LNCAP (cell line): ENCODE data around the gene CHRNE.

ENCODE experiments used
- TF ChIP-seq, protein P1 (sequence below): fragments of 450-650 bp; IDR thresholded peaks from 2 replicates; pipeline ENCODE4 v1.5.1; 2017; ENCODE audit warnings: mild to moderate bottlenecking

Gene CHRNE

GRCh38 chr17:4852567-4853207, 50.2 kb downstream of the CHRNE start:
- TF ChIP-seq, protein P1, sequence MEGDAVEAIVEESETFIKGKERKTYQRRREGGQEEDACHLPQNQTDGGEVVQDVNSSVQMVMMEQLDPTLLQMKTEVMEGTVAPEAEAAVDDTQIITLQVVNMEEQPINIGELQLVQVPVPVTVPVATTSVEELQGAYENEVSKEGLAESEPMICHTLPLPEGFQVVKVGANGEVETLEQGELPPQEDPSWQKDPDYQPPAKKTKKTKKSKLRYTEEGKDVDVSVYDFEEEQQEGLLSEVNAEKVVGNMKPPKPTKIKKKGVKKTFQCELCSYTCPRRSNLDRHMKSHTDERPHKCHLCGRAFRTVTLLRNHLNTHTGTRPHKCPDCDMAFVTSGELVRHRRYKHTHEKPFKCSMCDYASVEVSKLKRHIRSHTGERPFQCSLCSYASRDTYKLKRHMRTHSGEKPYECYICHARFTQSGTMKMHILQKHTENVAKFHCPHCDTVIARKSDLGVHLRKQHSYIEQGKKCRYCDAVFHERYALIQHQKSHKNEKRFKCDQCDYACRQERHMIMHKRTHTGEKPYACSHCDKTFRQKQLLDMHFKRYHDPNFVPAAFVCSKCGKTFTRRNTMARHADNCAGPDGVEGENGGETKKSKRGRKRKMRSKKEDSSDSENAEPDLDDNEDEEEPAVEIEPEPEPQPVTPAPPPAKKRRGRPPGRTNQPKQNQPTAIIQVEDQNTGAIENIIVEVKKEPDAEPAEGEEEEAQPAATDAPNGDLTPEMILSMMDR, result no peak

DNA sequence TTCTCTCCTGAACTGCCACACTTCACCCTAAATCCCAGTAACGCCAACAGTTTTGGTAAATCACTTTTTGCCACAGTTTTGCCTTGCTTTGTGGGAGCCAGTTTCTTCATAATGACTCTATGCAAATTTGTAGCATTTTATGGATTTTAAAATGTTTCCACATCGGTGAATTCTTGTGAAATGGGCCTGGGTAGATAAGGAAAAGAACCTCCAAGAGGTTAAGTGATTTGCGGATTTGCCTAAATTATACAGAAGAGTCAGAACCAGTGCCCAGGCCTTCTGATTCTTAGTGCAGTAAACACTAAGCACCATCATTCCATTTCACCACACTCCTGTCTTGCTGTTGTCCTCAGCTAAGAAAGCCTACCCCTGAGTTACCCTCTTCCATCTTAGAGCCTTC, 51.8 kb downstream of the CHRNE start:
- TF ChIP-seq, protein P1, result no peak

DNA sequence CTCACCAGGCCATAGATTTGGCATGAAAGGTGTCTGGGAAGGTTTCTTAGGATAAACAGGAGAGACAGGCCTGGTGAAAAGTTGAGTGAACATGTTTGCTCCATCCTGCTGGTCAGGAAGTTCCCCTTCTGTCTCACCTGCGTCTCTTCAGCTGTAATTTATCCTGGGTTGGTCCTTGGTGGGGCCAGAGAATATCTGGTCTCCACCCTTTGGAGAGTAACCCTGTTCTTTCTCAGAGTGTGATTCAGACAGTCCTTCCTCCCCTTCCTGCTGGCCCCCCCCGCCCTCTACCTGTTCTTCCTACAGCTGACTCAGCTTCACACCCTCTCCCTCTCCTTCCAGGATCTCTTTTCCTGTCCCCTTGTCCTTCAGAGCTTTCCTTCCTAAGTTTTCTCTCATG, 52.7 kb downstream of the CHRNE start:
- TF ChIP-seq, protein P1, result no peak

- TF ChIP-seq, protein P1, result no peak
Measured at GRCh38 chr17:4849011-4849536, 53.8 kb downstream of the CHRNE start.
